Right lobe of liver (tissue), 6 donors: Measurements from ENCODE around the gene FAM53A. TPM values are rescaled to one million over a fixed set of nuclear protein-coding genes. Genes with fewer than 3 reads are reported as not detected.

Experiments
- ATAC-seq, 4 donors: fragments of 200-7000 bp; cut with Tn5 transposase; one replicate each; pipeline ENCODE4 v1.9.1; 2020; ENCODE audit warnings: mild to moderate bottlenecking in 4 of 4, moderate library complexity in 4 of 4
- DNase-seq, 3 donors: peaks; one replicate each; pipeline ENCODE4 v3.0.0-alpha.2; 2020
- H3K27ac ChIP-seq, 3 donors: fragments of 200-600 bp; one replicate each; pipeline ENCODE4 v1.8.0; 2022
- H3K27me3 ChIP-seq, 2 donors: fragments of 200-600 bp; one replicate each; pipeline ENCODE4 v1.8.0; 2022
- H3K36me3 ChIP-seq, 4 donors: fragments of 200-600 bp; sonication (generic) in 1 of 4; one replicate each; pipeline versions ENCODE4 v1.5.1 to v1.8.0; 2017 to 2022; ENCODE audit warnings: control low read depth in 1 of 4
- H3K4me1 ChIP-seq, 4 donors: fragments of 200-600 bp; sonication (generic) in 1 of 4; one replicate each; pipeline versions ENCODE4 v1.5.1 to v1.8.0; 2017 to 2022; ENCODE audit warnings: control low read depth in 1 of 4
- H3K4me3 ChIP-seq, 3 donors: fragments of 200-600 bp; one replicate each; pipeline ENCODE4 v1.8.0; 2022
- H3K9me3 ChIP-seq, 4 donors: fragments of 200-600 bp; sonication (generic) in 1 of 4; one replicate each; pipeline versions ENCODE4 v1.5.1 to v1.8.0; 2017 to 2022; ENCODE audit warnings: control low read depth in 1 of 4
- POLR2A ChIP-seq: fragments of 450-650 bp; IDR thresholded peaks from one replicate; pipeline ENCODE4 v1.6.1; 2017; ENCODE audit warnings: antibody characterized with exemption, mild to moderate bottlenecking
- WGBS: methylation state at CpG from one replicate; pipeline ENCODE4 v1.1.6; 2018; ENCODE audit warnings: low coverage, low lambda C conversion rate; ENCODE audit not compliant: insufficient coverage; ENCODE audit errors: missing lambda C conversion rate; 5-methylcytosine and 5-hydroxymethylcytosine counted together
- intact Hi-C, 2 donors: fragments of 100-400 bp; cut with DNase I; formaldehyde crosslinking; loops; one replicate each; pipeline versions ENCODE4 v1.11.2 to v1.14.1; 2022
- total RNA-seq, 6 experiments: library from RNA; depleted of rRNA in 2 of 6; stranded (reverse); fragments of >200 nt in 2 of 6; fragmentation: NEBNext Ultra II Directional in 3 of 6; extraction: Animal tissue kit (Norgen Biotek cat#: 25700) in 3 of 6; gene quantifications; one replicate each; pipeline versions ENCODE4 v1.1.0 to v1.2.4, GENCODE V29; 2016 to 2023
- TF ChIP-seq, protein P1 (sequence below), 4 donors: fragments of 200-600 bp in 3 of 4; fragments of 450-650 bp in 1 of 4; IDR thresholded peaks; one replicate each; pipeline versions ENCODE4 v1.5.1 to v1.8.0; 2016 to 2022; ENCODE audit warnings: antibody characterized with exemption in 4 of 4, mild to moderate bottlenecking in 2 of 4
- donor health status: DM: no; HTN: yes; CAD: no.
- donor health status: DM: no; HTN: no; CAD: no.
- donor health status: DM: no; HTN: no; CAD: no.
- donor health status: DM: no; HTN: yes; CAD: no.
- donor health status: DM: no; HTN: yes; CAD: no.

The FAM53A gene
- total RNA-seq, 6 experiments from 2014 or later, result 0.56 to 3.5 (median 0.74) TPM

DNA sequence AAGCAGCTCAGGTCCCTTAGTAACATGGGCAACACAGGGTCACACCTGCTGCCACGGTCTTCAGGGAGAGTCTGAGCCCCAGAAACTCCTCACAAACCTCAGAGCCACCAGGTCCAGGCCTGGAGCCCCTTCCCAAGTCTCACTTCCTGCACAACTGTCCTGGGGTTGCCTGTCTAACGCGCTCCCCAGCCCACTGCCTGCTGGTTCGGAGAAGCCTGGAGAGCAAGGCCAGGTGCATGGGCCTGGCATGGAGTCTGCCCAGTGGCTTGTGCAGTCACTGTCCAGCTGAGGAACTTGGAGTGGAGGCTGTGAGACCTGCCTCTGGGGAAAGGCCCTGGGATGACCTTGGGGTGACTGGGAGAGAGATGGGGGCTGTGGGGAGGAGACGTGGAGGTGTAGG lies 28.0 kb downstream of the FAM53A start:
- Histone ChIP-seq H3K4me1 (no peaks in the 10 kb centered on the region), H3K9me3 (no peaks in the 10 kb centered on the region), H3K27me3 (no peaks in the 10 kb centered on the region), H3K36me3 (no peaks in the 10 kb centered on the region), H3K27ac (no peak overlapping the region), H3K4me3 (no peak overlapping the region)
- TF ChIP-seq POLR2A, result no peak
- TF ChIP-seq, protein P1, sequence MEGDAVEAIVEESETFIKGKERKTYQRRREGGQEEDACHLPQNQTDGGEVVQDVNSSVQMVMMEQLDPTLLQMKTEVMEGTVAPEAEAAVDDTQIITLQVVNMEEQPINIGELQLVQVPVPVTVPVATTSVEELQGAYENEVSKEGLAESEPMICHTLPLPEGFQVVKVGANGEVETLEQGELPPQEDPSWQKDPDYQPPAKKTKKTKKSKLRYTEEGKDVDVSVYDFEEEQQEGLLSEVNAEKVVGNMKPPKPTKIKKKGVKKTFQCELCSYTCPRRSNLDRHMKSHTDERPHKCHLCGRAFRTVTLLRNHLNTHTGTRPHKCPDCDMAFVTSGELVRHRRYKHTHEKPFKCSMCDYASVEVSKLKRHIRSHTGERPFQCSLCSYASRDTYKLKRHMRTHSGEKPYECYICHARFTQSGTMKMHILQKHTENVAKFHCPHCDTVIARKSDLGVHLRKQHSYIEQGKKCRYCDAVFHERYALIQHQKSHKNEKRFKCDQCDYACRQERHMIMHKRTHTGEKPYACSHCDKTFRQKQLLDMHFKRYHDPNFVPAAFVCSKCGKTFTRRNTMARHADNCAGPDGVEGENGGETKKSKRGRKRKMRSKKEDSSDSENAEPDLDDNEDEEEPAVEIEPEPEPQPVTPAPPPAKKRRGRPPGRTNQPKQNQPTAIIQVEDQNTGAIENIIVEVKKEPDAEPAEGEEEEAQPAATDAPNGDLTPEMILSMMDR (IDR thresholded peaks at IDR 0.05), result no peak
- intact Hi-C loops, result no loop called here
- no peak for DNase-seq
- ATAC-seq, result no peak
- WGBS, result 100% methylated on average over 1 of the region's 5 CpGs

GRCh38 chr4:1655676-1656075 lies 28.4 kb downstream of the FAM53A start:
- no peaks in the 10 kb centered on the region for H3K27me3 ChIP-seq
- no peak overlapping the region for H3K4me3 ChIP-seq
- no peak for TF ChIP-seq POLR2A
- TF ChIP-seq, protein P1 (IDR thresholded peaks at IDR 0.05), result no peak
- 96% methylated on average over 4 of the region's 18 CpGs for WGBS
- no peak overlapping the region for H3K27ac ChIP-seq
- intact Hi-C loops, result no loop called here
- H3K9me3 ChIP-seq, result no peaks in the 10 kb centered on the region
- no peaks in the 10 kb centered on the region for H3K4me1 ChIP-seq
- DNase-seq (no peak), ATAC-seq (no peak)
- H3K36me3 ChIP-seq, result no peaks in the 10 kb centered on the region

DNA sequence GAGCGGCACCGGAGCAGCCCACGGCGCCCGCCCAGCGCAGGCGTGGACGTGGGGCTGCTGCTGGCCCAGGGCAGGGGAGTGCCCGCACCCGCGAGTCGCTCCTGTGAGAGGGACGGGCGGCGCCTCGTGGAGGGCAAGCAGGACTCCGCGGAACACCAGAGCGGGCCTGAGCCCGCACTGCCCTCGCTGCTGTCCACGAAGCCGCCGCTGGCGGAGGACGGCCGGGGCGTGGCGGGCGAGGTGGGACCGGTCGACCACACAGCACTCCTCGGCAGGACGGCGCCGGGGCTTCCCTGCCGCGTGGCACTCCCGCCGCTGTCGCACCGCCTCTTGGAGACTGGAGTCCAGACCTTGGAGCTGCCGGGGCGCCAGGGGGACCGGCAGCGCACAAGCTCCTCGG lies 29.0 kb downstream of the FAM53A start:
- intact Hi-C loops, result no loop called here
- Histone ChIP-seq H3K4me1 (no peaks in the 10 kb centered on the region), H3K27me3 (no peaks in the 10 kb centered on the region), H3K4me3 (no peak overlapping the region), H3K9me3 (no peaks in the 10 kb centered on the region), H3K27ac (no peak overlapping the region), H3K36me3 (no peaks in the 10 kb centered on the region)
- no peak for DNase-seq
- no peak for TF ChIP-seq POLR2A
- TF ChIP-seq, protein P1 (IDR thresholded peaks at IDR 0.05), result no peak
- 100% methylated on average over 3 of the region's 47 CpGs for WGBS
- ATAC-seq, result no peak

- Histone ChIP-seq H3K27ac (no peak overlapping the region), H3K9me3 (no peaks in the 10 kb centered on the region), H3K36me3 (no peaks in the 10 kb centered on the region), H3K27me3 (no peaks in the 10 kb centered on the region), H3K4me3 (no peak overlapping the region), H3K4me1 (no peaks in the 10 kb centered on the region)
- DNase-seq (no peak), ATAC-seq (no peak)
- intact Hi-C loops, result no loop called here
- TF ChIP-seq, protein P1 (IDR thresholded peaks at IDR 0.05), result no peak
- TF ChIP-seq POLR2A, result no peak
- WGBS, result 100% methylated on average over 4 of the region's 23 CpGs
These were observed 29.7 kb downstream of the FAM53A start for GRCh38 chr4:1654216-1654955.
